Ovary (tissue), 9 donors: ENCODE measurements around the gene ZNF600. TPM values are rescaled to one million over a fixed set of nuclear protein-coding genes. Genes with fewer than 3 reads are reported as not detected.
"Not testable (repeated sequence)": the region's sequence is repeated elsewhere in the genome, so short reads cannot be mapped to it uniquely, and the experiment has no call there.

Experiments
- DNase-seq, 5 donors: peaks; one replicate each; pipeline ENCODE4 v3.0.0-alpha.2; 2019 to 2020
- H3K27ac ChIP-seq, 2 donors: fragments of 200-600 bp; one replicate each; pipeline versions ENCODE4 v1.5.1 to v1.8.0; 2019 to 2022
- H3K27me3 ChIP-seq: fragments of 200-600 bp; one replicate; pipeline ENCODE4 v1.8.0; 2022
- H3K36me3 ChIP-seq: fragments of 200-600 bp; sonication (generic); one replicate; pipeline ENCODE4 v1.5.1; 2019
- H3K4me1 ChIP-seq: one replicate; pipeline ENCODE4 v1.8.1; 2013; ENCODE audit warnings: mild to moderate bottlenecking, moderate library complexity; ENCODE audit not compliant: insufficient read depth
- H3K4me3 ChIP-seq: fragments of 200-600 bp; sonication (generic); one replicate; pipeline ENCODE4 v1.5.1; 2017
- H3K9me3 ChIP-seq, 2 donors: fragments of 200-600 bp in 1 of 2; sonication (generic) in 1 of 2; one replicate each; pipeline versions ENCODE4 v1.5.1 to v1.8.1; 2013 to 2019; ENCODE audit warnings: mild to moderate bottlenecking in 1 of 2, moderate library complexity in 1 of 2
- EP300 ChIP-seq: sonication (generic); formaldehyde crosslinking; IDR thresholded peaks from one replicate; pipeline ENCODE4 v1.6.1; 2017; ENCODE audit warnings: antibody characterized with exemption
- POLR2A ChIP-seq: fragments of 450-650 bp; IDR thresholded peaks from one replicate; pipeline ENCODE4 v1.6.1; 2017; ENCODE audit warnings: antibody characterized with exemption, mild to moderate bottlenecking, moderate library complexity
- WGBS, 3 donors: extraction: QIAGEN DNeasy Blood & Tissue Kit in 1 of 3; methylation state at CpG; one replicate each; pipeline versions ENCODE4 v1.1.5 to v1.1.7; 2013 to 2017; 5-methylcytosine and 5-hydroxymethylcytosine counted together
- intact Hi-C, 4 donors: fragments of 100-400 bp; cut with DNase I; formaldehyde crosslinking; loops; one replicate each; pipeline versions ENCODE4 v1.11.0 to v1.15.1; 2022 to 2023
- polyA plus RNA-seq, 2 donors: library from polyadenylated mRNA; stranded (reverse); fragments of 200-250 nt in 1 of 2; fragments of 350-450 nt in 1 of 2; fragmentation: Illumina TruSeq in 1 of 2; extraction: RNeasy Lipid Tissue Mini Kit (QIAGEN cat#74804) in 1 of 2; gene quantifications; one replicate each; pipeline ENCODE4 v1.2.3, GENCODE V29; 2013 to 2014
- total RNA-seq, 7 donors: library from RNA; depleted of rRNA in 2 of 7; stranded (reverse); fragments of >200 nt in 2 of 7; fragmentation: NEBNext Ultra II Directional in 3 of 7; extraction: Animal tissue kit (Norgen Biotek cat#: 25700) in 3 of 7; gene quantifications; one replicate each; pipeline versions ENCODE4 v1.1.0 to v1.2.4, GENCODE V29; 2016 to 2023
- TF ChIP-seq, protein P1 (sequence below), 3 donors: fragments of 450-650 bp in 2 of 3; fragments of 200-600 bp in 1 of 3; IDR thresholded peaks; one replicate each; pipeline versions ENCODE4 v1.5.1 to v1.8.0; 2016 to 2022; ENCODE audit warnings: antibody characterized with exemption in 3 of 3, mild to moderate bottlenecking in 1 of 3
- donor health status: DM: no; HTN: no; CAD: no; lungs with moderate emphysema.
- donor health status: DM: no; HTN: no; CAD: no.
- donor health status: Bipolar disorder and iron deficiency.
- donor health status: DM: yes; HTN: yes; CAD: no.
- donor health status: DM: no; HTN: no; CAD: no.
- donor health status: DM: yes; HTN: yes; CAD: no.

The ZNF600 gene
- total and polyA plus RNA-seq, 9 donors, result 5.4 to 11.7 (median 8.0) TPM

DNA sequence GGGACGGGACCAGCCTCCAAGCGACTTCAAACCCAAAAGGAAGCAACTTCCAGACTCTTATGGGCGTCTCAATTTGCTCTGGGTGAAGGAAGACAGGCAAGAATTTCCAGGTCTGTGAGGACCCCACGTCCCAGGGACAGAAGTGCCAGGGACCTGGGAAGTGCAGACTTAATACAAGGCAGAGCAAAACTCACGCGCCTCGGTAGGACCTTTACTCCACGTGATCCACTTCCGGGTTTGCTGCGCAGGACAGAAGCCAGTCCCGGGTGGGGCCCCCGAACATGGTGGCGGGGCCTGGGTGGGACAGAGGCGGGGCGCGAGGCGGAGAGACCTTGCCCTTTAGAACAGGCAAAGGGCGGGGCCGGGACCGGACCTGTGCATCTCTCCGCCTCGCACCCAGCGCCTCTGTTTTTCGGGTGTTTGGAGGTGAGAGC lies 61.0 kb downstream of the ZNF600 start:
- no peaks in the 10 kb centered on the region for H3K36me3 ChIP-seq
- no peak overlapping the region for H3K27ac ChIP-seq
- no peak overlapping the region for H3K4me3 ChIP-seq
- intact Hi-C loops, result no loop called here
- DNase-seq, result no peak
- TF ChIP-seq EP300, result no peak
- TF ChIP-seq, protein P1, sequence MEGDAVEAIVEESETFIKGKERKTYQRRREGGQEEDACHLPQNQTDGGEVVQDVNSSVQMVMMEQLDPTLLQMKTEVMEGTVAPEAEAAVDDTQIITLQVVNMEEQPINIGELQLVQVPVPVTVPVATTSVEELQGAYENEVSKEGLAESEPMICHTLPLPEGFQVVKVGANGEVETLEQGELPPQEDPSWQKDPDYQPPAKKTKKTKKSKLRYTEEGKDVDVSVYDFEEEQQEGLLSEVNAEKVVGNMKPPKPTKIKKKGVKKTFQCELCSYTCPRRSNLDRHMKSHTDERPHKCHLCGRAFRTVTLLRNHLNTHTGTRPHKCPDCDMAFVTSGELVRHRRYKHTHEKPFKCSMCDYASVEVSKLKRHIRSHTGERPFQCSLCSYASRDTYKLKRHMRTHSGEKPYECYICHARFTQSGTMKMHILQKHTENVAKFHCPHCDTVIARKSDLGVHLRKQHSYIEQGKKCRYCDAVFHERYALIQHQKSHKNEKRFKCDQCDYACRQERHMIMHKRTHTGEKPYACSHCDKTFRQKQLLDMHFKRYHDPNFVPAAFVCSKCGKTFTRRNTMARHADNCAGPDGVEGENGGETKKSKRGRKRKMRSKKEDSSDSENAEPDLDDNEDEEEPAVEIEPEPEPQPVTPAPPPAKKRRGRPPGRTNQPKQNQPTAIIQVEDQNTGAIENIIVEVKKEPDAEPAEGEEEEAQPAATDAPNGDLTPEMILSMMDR (IDR thresholded peaks at IDR 0.05), result no peak
- 91 to 95% (median 93%) methylated on average over 24 of the region's 24 CpGs for WGBS, 3 donors
- no peaks in the 10 kb centered on the region for H3K9me3 ChIP-seq
- H3K4me1 ChIP-seq, result no peaks in the 10 kb centered on the region
- no peaks in the 10 kb centered on the region for H3K27me3 ChIP-seq

DNA sequence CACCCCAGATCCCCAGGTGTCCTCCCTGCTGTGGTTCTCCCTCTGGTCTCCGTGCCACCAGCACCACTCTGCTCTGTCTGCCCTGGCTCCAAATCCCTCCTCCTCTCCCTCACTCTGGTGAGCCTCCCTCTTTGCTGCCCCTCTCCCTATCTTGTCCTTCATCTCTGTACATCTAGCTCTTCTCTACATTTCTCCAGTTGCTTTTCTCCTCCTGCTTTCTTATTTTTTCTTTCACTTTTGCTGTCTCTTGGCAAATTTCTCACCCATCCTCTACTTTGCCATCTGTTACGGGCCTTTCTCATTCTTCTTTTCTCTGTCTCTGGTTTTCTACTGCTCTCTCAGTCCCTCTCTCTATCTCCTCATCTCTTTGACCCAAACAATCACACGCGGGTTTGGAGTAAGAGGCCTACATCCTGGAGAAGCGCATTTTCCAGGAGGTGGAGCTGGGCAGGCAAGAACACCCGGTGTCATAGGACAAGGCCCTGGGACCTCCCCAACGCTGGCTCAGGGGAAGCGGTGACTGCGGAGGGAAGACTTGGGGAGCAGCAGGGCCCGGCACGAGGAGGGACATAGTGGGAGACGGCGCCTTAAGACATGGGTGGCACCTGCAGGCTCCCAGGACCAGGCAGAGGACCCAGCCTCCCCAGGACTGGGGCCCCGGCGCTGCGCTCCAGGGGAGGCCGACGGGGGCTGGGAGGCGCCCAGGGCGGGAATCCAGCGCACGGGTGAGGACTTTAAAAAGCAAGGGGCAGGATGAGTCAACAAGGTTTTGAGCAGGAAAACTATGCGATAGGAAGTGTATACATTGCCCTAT lies 61.7 kb downstream of the ZNF600 start:
- Histone ChIP-seq H3K27ac (no peak overlapping the region), H3K9me3 (no peaks in the 10 kb centered on the region), H3K27me3 (no peaks in the 10 kb centered on the region), H3K4me3 (no peak overlapping the region), H3K36me3 (no peaks in the 10 kb centered on the region), H3K4me1 (no peaks in the 10 kb centered on the region)
- DNase-seq, result no peak
- TF ChIP-seq POLR2A (no peak), EP300 (no peak)
- TF ChIP-seq, protein P1 (IDR thresholded peaks at IDR 0.05), result no peak
- 86 to 89% (median 86%) methylated on average over 23 of the region's 23 CpGs for WGBS, 3 donors
- intact Hi-C loops, result no loop called here

DNA sequence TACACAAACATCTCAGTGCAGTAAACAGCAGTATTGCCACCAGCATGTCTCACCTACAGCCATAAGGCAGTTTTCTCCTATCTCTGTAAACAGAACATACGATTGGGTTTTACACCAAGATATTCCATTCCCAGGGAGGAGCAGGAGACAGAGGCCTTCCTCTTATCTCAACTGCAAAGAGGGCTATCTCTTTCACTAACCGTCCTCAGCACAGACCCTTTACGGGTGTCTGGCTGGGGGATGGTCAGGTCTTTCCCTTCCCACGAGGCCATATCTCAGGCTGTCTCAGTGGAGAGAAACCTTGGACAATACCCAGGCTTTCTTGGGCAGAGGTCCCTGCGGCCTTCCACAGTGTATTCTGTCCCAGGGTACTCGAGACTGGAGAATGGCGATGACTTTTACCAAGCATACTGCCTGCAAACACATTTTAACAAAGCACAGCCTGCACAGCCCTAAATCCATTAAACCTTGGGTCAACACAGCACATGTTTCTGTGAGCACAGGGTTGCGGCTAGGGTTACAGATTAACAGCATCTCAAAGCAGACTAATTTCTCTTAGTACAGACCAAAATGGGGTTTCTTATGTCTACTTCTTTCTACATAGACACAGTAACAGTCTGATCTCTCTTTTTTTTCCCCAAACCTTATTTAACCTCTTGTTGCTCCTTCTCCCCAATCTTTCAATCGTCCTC lies 62.5 kb downstream of the ZNF600 start:
- intact Hi-C loops, H3K9me3 ChIP-seq, H3K27me3 ChIP-seq, H3K4me1 ChIP-seq, DNase-seq, H3K27ac ChIP-seq, H3K36me3 ChIP-seq, H3K4me3 ChIP-seq: not testable (repeated sequence)
- WGBS, 3 donors, result 44 to 58% (median 53%) methylated on average over 9 of the region's 9 CpGs

DNA sequence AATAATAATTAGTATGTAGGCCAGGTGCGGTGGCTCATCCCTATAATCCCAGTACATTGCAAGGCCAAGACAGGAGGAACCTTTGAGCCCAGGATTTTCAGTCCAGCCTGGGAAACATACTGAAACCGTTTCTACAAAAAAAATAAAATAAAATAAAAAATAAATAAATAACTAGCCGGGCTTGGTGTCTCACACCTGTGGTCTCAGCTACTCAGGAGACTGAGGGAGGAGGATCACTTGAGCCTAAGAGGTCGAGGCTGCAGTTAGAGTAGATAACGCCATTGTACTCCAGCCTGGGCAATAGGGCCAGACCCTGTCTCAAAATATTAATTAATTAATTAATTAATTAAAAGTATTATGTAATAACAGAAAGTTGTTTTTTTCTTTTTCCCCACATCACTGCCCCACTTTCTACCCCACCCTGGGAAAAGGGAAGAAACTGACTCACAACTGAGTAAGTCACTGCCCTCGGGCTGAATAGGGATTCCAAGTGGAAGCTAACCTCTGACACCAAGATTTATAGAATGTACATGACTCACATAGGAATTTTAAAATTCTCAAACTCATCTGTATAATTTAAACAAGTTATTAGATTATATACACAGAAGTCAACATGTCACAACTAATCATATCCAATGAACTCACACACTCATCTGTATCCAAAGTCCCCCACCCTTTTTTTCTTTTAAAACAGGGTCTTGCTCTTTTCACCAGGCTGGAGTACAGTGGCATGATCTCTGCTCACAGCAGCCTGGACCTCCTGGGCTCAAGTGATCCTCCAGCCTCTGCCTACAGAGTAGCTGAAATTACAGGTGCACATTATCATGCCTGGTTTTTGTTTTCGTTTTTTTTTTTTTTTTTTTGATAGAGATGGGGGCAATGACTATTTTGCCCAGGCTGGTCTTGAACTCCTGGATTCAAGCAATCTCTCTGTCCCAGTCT lies 64.3 kb downstream of the ZNF600 start:
- no peaks in the 10 kb centered on the region for H3K36me3 ChIP-seq
- WGBS, 3 donors, result 81 to 83% (median 83%) methylated on average over 7 of the region's 7 CpGs

DNA sequence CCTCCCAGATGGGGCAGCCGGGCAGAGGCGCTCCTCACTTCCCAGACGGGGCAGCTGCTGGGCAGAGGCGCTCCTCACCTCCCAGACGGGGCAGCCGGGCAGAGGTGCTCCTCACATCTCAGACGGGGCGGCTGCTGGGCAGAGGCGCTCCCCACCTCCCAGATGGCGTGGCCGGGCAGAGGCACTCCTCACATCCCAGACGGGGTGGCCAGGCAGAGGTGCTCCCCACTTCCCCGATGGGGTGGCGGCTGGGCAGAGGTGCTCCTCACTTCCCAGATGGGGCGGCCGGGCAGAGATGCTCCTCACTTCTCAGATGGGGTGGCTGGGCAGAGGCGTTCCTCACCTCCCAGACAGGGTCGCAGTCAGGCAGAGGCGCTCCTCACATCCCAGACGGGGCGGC lies 66.0 kb downstream of the ZNF600 start:
- H3K27ac ChIP-seq, intact Hi-C loops, H3K27me3 ChIP-seq, H3K4me1 ChIP-seq, DNase-seq, H3K4me3 ChIP-seq, H3K9me3 ChIP-seq, H3K36me3 ChIP-seq: not testable (repeated sequence)
- 97 to 100% (median 98%) methylated on average over 11 to 21 of the region's 21 CpGs for WGBS, 3 donors

More for the DNA sequence above, 64.3 kb downstream of the ZNF600 start:
- Histone ChIP-seq H3K27me3 (no peaks in the 10 kb centered on the region), H3K4me3 (no peak overlapping the region), H3K9me3 (no peaks in the 10 kb centered on the region), H3K4me1 (no peaks in the 10 kb centered on the region), H3K27ac (no peak overlapping the region)
- intact Hi-C loops, result no loop called here
- DNase-seq, result no peak
- no peak for TF ChIP-seq EP300
- no peak for TF ChIP-seq POLR2A
- TF ChIP-seq, protein P1 (IDR thresholded peaks at IDR 0.05), result no peak
